Measurements from ENCODE around the gene PIK3R6.

PIK3R6 gene

GRCh38 chr17:8855477-8856204 is 11.8 kb downstream of the PIK3R6 start:
- DNase-seq (ENCODE audit: low read depth): no peak

GRCh38 chr17:8851600-8851999 is 15.9 kb downstream of the PIK3R6 start:
- no peak for DNase-seq (ENCODE audit: low read depth)

- no peak for DNase-seq (ENCODE audit: low read depth)
Measured at GRCh38 chr17:8849311-8850041, 18.0 kb downstream of the PIK3R6 start.

- no peak for DNase-seq (ENCODE audit: low read depth)
Measured at GRCh38 chr17:8847891-8848290, 19.6 kb downstream of the PIK3R6 start.

- no peak for DNase-seq (ENCODE audit: low read depth)
Measured at GRCh38 chr17:8846768-8847211, 20.7 kb downstream of the PIK3R6 start.

GRCh38 chr17:8844229-8845218 is 22.9 kb downstream of the PIK3R6 start:
- no peak for DNase-seq (ENCODE audit: low read depth)

- no peak for DNase-seq (ENCODE audit: low read depth)
Measured at GRCh38 chr17:8843344-8843743, 24.1 kb downstream of the PIK3R6 start.

GRCh38 chr17:8841844-8842243 is 25.6 kb downstream of the PIK3R6 start:
- DNase-seq (ENCODE audit: low read depth): no peak

GRCh38 chr17:8839410-8839935 is 28.0 kb downstream of the PIK3R6 start:
- no peak for DNase-seq (ENCODE audit: low read depth)

- no peak for DNase-seq (ENCODE audit: low read depth)
Measured at GRCh38 chr17:8838551-8839095, 28.9 kb downstream of the PIK3R6 start.

- DNase-seq (ENCODE audit: low read depth): no peak
Measured at GRCh38 chr17:8837563-8838075, 29.9 kb downstream of the PIK3R6 start.

- DNase-seq (ENCODE audit: low read depth): no peak
Measured at GRCh38 chr17:8836821-8837562, 30.5 kb downstream of the PIK3R6 start.

- no peak for DNase-seq (ENCODE audit: low read depth)
Measured at GRCh38 chr17:8835631-8836364, 31.7 kb downstream of the PIK3R6 start.

GRCh38 chr17:8835106-8835505 is 32.4 kb downstream of the PIK3R6 start:
- DNase-seq (ENCODE audit: low read depth): no peak

- no peak for DNase-seq (ENCODE audit: low read depth)
Measured at GRCh38 chr17:8832711-8833352, 34.6 kb downstream of the PIK3R6 start.

- no peak for DNase-seq (ENCODE audit: low read depth)
Measured at GRCh38 chr17:8831234-8831849, 36.1 kb downstream of the PIK3R6 start.

GRCh38 chr17:8830141-8830540 is 37.3 kb downstream of the PIK3R6 start:
- no peak for DNase-seq (ENCODE audit: low read depth)

- no peak for DNase-seq (ENCODE audit: low read depth)
Measured at GRCh38 chr17:8829036-8829941, 38.2 kb downstream of the PIK3R6 start.

Measured in stimulated activated CD8-positive, alpha-beta memory T cell treated with anti-CD3 and anti-CD28 coated beads, Interleukin-15, amount 100 ng/mL, for 1 hour (primary cell).